AG20443 (cell line): ENCODE data around the gene KCNMB4.

ENCODE experiments used
- DNase-seq: peaks from one replicate; pipeline ENCODE4 v3.0.0; 2012; ENCODE audit warnings: low spot score, mixed read lengths

Gene KCNMB4

DNA sequence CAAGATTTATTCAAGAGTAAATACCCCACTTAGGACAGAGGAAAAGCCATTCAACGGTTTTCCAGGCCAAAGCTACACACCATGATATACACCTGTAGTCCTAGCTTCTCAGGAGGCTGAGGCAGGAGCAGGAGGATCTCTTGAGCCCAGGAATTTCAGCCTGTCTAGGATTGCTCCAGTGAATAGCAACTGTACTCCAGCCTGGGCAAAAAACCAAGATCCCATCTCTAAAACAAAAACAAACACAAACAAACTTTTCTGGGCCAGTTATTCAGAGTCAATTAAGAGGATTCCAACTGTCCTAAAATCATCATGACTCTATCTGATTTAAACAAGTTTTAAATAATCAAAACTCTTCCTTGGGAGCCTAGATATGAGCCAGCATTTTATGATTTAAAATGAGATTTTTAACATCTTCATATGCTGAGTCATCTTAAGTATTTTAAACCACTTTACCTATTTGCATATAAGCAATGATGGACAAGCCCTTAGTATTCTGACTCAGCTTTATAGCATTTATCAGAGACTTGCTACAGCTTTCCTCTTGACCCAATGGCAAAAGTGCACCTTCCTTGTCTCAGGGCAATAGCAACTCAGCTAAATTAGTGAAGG is 77.1 kb downstream of the KCNMB4 start:
- DNase-seq = no peak

DNA sequence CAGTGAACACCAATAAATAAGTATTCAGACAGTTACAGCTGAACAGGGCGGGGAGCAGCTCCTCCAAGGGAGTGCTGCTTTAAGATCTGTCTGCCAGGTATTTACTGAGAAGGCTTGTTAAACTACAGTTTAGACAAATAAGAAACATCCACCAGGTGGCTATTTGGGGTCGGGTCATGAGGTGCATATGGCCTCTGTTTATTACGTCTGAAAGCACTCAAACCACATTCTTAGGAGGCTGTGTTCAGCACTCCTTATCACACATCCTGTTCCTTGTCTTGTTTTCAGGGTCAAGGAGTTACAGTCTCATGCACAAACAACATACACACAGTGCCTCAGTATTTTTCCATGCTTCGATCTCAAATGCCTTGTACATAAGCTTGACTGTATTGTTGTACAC is 78.8 kb downstream of the KCNMB4 start:
- no peak for DNase-seq

DNA sequence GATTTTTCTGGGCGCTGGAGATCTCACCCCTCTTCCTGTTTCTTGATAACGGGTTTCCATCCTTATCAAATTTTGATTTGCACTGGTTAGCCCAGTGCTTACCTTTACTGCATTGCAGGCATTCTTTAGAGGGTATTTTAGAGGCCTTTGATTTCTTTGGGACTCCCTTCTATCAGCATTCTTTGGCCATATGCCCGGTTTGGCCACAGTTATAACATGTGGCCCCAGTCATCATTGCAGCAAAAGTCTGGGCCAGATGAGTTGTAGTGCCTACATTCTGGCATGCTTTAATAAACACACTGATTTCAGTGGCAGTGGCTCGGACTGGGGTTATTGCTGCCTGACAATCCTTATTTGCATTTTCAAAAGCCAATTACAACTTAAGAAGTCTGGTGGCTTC is 82.3 kb downstream of the KCNMB4 start:
- no peak for DNase-seq

DNA sequence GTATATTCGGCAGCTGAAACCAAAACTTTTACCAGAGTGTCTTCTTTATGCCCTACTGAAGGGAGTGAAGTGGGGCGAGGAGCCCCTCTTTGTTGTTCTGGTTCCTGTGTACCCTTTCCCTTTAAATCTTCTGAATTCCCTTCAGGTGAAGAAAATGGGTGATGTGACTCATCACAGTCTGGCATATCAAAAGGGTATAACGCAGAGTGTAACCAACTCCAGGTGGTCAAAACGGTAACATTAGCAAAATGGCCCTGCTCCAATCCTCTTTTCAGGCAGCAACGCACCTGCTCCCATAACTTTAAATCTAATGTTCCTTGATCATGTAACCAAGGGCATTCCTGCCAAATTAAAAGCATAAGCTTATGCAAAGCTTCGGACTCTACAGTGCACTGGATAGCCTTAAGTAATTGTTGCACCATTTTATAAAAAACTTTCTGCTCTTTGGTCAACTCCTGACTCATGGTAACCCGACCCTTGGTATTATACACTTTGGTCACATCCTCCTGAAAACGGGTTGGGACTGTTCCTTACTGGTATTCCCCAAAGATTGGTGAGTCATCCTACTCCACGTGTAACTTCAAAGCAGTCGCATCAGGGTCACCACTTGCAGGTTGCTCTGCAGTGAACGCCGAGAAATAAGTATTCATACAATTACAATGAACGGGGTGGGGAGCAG is 83.1 kb downstream of the KCNMB4 start:
- no peak for DNase-seq

DNA sequence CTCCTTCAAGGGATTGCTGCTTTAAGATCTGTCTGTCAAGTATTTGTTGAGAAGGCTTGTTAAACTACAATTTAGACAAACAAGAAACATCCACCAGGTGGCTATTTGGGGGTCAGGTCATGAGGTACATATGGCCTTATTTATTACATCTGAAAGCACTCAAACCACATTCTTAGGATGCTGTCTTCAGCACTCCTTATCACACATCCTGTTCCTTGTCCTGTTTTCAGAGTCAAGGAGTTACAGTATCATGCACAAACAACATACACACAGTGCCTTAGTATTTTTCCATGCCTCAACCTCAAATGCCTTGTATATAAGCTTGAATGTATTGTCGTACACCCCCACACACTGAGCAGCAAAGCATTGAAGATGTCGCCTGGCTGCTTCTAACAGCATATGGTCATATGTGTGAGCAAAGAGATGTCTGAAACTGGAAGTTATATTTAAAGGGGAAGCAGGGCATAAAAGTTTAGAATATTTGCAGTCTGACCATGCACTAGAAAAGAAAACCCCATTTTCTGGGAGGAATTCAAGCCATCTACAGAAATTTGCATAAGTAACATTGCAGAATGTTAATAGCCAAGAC is 83.8 kb downstream of the KCNMB4 start:
- DNase-seq = no peak

DNA sequence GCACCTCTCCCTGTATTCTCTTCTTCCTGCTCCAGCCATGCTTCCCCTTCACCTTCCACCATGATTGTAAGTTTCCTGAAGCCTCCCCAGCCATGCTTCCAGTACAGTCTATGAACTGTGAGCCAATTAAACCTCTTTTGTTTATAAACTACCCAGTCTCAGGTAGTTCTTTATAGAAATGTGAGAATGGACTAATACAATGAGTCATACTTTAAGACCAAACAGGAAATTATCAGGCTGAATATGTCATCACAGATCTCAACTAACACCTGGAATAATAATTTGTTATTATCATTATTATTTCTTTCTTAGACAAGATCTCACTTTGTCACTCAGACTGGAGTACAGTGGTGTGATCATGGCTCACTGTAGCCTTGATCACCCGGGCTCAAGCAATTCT is 85.4 kb downstream of the KCNMB4 start:
- no peak for DNase-seq

DNA sequence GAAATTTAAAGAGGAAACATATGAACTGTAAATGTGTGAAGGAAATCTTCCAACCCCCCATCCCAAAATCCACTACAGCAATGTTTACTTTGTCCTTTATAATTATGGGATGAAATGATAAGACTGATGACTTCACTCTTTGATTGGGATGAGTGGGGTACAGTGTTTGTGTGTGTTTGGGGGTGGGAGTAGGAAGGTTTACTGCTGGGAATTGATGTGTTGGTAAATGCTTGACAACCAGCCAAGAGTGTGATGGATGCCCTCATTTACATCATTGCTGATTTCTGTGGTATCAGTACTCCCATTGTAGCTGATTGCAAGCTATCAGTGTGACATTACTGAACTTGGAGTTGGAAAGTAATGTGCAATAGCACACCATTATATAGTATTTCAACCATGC is 90.9 kb downstream of the KCNMB4 start:
- DNase-seq = no peak

DNA sequence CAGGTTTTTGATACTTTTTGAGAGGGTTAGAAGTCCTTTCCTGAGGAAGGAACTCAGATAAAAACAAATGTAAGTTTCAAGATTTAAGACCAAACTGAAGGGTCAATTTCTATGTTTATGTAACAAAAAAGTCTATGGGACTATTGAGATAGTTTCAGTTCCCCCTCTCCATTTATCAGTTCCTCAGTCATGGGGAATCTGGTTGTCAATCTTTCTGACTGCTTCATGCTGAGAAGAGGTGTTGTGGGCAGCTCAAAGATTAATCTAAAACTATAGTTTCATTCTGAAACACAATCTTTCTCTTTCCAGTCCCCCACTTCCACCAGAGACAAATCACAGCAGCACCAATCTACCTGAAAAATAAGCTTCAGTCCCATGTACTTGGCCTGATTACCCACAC is 93.7 kb downstream of the KCNMB4 start:
- no peak for DNase-seq

DNA sequence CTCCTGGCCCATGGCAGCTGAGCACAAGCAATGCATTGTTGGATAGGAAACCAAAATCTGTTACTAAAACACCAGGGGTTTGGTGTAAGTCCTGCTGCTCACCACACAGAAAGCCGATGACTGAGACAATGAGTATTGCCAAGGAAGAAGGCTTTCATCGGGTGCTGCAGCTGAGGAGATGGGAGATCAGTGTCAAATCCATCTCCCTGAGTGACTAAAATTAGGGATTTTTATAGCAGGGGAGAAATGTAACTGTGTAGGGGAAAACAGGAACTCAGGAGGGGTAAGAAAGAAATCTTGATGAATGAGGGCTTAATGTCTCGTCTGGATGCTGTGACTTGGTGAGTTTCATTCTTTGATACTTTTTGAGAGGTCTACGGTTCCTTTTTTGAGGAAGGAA is 97.9 kb downstream of the KCNMB4 start:
- DNase-seq = no peak

DNA sequence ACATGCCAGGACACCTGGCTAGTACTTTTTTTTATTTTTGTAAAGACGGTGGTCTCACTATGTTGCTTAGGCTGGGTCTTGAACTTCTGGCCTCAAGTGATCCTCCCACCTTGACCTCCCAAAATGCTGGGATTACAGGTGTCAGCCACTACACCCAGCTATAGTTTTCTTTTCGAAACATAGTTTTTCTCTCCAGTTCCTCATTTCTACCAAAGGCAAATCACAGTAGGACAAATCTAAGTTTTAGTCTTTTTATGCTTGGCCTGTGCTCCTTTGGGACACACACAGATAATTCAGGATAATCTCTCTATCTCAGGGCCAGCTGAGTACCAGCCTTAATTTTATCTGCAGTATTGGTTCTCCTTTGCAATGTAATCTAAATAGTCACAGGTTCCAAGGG is 100.7 kb downstream of the KCNMB4 start:
- DNase-seq = no peak

DNA sequence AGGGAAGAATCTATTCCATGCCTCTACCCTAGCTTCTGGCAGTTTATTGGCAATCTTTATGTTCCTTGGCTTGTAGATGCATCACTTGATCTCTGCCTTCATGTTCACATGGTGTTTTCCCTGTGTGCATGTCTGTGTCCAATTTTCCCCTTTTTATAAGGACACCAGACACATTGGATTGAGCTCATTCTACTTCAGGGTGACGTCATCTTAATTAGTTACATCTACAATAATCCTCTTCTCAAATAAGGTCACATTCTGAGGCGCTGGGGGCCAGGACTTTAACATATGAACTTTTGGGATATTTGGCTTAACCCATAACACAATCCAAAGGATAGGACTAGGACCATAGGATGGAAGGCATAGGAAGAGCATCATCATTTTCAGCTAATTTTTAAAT is 101.4 kb downstream of the KCNMB4 start:
- no peak for DNase-seq

DNA sequence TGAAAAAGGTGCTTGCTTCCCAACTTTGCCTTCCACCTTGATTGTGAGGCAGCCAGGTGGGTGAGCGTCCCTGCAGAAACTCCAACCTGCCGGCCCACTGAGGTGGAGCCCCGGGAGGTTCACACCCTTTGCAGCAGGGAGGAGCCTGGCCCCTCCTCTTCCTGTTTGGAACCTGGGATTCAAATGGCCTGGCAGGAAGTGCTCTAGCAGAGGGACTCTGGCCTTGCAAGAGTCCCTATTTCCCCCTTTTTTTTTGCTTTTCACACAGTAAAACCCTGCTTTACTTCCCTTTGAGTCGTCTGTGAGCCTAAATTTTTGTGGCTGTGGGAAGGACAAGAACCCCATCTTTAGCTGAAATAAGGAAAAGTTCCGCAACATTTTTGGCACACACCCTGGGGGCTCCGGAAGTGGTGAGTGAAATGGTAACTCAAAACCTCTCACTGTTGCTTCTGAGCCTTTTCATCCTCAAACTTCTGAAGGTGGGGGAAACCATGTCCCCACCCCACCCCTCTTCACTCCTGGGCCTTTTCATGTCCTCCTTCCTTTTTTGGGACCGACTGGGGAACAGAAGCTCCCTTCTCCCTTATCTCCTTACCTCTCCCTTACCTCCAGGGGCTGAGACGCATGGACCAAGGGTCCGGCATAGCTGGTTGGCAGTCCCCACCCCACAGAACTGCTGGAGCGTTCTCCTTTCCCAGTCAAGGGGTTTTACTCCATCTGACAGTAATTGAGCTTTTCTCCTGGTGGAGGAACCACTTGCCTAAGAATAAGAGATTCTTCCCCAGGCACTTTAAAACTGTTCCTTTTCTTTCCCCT is 102.0 kb downstream of the KCNMB4 start:
- no peak for DNase-seq

DNA sequence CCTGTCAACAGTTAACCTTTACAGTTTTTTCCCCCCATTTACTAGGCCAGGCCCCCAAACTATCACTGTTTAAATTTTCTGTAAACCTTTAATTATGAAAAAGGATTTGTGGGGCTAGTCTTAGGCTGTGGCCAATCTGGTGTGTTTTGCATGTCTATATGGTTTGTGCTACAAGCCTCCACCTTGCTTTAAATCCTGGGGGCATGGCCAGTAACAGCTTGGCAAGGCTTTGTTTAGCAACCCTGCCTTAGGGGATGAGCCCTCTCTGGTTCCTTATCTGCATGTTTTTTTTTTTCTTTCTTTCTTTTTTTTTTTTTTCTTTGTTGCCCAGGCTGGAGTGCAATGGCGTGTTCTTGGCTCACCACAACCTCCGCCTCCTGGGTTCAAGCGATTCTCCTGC is 102.7 kb downstream of the KCNMB4 start:
- DNase-seq = no peak

DNA sequence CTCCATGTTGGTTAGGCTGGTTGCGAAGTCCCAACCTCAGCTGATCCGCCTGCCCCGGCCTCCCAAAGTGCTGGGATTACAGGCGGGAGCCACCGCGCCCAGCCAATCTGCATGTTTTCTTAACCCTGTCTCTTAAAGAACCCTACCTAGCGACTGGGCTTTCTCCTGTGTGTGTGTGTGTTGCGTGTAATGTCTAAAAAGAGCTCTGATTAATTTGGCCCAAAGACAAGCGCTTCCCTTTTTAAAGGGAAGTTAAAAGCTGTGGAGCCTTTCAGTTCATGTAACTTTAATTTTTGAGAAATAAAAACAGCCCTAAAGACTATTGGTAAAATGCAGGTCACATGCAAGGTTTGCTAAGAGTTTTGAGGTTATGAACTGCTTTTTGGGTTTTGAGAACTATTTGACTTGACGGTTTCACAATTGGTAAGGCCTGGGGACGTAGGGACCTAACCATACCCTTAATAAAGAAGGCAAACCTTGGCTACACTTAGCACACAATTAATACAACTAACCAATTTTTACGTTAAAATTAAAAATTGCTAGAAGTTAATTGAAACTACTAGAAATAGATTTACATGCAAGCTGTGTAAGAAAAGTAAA is 103.2 kb downstream of the KCNMB4 start:
- DNase-seq = no peak

DNA sequence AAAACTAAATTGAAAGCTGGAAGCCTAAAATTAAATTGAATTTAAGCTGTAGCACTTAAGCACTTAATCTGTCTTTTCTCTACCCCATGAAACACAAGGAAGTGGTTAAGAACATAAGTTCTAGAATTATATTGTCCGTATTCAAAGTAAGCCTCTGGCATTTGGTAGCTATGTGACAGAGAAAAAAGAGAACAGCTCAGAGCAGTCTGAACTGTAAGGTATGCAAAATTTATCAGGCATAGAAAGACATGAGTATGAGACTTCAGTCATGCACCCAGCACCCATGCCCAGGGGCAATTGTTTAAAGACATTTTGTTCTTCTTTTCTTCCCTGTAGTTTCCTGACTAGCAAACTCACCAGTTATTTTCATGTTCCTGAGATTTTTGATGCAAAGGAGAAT is 116.7 kb downstream of the KCNMB4 start:
- no peak for DNase-seq
